GM12873 (cell line): Measurements from ENCODE around the gene PTGS1.
A peak's percentile ranks its signal among the peaks of the same experiment; 100 is the strongest.

Source experiments
- CTCF ChIP-seq: IDR thresholded peaks from 2 replicates; pipeline ENCODE4 v1.5.1; 2012; ENCODE audit warnings: low read depth, mild to moderate bottlenecking, moderate library complexity, low read length, control low read depth; ENCODE audit not compliant: insufficient read depth; ENCODE audit errors: missing control alignments

PTGS1 gene

GRCh38 chr9:122348288-122348777, 22.5 kb upstream of the PTGS1 start:
- no peak for TF ChIP-seq CTCF

DNA sequence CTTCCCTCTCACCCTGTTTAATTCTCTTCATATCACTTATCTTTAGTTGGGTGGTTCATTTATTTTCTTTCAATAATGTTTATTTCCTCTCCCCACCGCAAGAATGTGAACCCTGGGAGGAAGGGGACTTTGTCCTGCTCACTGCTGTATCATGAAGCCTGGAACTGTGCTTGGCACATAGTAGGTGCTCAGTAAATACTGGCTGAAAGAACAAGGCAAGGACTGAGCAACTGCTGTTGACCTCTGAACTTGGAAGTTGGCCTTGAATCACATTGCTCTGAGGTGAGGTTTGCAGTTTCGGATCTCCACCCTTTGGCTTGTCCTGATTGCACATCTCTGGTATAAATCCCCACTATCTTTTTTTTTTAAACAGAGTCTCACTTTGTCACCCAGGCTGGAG, 22.0 kb upstream of the PTGS1 start:
- no peak for TF ChIP-seq CTCF

DNA sequence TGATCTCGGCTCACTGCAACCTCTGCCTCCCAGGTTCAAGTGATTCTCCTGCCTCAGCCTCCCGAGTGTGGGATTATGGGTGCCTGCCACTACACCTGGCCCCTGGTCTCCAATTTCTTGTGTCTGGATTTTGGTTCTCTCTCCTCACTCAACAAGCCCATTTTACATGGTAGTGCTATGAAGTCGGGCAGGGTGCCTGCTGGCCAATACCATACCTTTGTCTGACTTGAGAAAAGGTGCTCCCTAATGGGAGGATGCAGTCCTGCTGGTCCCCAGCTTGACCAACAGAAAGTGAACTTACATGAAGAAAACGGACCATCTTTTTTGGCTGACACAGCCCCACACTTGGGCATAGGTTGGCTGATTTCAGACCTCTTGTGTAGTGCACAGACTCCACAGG, 21.6 kb upstream of the PTGS1 start:
- no peak for TF ChIP-seq CTCF

DNA sequence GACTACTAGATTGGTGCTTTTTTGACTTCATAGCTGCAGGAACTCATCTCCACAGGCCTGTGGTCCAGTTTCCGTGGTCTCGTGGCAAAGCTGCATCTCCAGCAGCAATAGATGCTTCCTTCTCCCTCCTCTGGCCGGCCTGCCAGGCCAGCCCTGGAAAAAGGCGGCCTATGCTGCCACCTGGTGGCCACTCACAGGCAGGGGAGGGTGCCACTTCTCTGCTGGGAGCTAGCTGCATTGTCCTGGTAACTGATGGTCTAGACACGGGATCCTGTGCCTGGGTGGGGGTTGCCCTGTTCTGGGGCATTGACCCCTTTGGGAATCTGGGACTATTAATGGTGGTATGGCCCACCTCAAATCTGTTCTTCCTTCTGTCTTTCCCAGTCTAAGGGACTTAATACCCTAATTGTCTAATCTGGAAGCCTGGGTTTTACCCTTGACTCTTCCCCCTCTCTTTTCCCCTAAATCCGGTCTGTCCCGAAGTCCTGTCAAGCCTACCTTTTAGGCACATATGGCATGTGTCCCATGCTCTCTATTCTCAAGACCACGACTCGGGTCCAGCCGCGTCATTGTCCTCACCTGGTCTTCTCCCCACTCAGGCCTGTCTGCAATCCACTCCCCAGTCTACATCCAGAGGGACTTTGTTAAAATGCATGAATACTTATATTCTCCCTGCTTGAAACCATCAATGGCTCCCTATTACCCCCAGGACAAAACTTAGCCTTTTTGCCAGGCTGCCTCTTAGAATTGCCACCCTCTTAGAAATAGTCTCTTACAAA, 20.1 kb upstream of the PTGS1 start:
- TF ChIP-seq CTCF = peak; percentile 94

DNA sequence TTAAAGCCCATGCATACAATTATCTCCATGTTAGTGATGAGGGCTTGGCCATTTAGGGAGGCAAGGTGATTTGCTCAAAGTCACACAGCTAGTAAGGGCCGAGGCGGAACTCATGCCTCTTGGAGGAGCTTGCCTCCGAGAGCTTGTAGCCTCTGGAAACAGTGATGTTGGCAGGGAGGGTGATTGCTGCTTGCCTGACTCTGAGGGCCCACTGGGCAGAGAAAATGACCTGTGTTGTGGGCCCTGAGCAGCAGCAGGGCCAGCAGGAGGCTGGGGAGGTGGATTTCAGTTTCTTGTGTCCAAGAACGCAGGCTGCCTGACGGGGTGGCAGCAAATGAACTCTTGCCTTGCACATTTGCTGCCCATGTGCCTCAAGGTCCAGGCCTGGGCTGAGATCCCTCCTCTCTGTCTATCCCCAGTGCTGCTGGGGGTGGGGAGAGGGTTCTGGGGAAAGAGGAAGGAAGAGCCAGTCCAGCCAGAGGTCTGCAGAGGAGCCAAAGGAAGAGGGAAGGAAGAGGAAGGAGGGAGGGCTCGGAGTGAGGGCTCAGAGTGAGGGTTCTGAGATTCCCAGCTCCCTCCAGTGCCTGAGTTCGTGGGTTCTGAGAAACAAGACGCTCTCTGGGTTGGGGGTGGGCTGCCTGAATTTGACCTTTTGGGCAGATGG, 16.2 kb upstream of the PTGS1 start:
- no peak for TF ChIP-seq CTCF

- TF ChIP-seq CTCF = no peak
These were observed 15.4 kb upstream of the PTGS1 start for GRCh38 chr9:122355336-122355875.

- peak; percentile 43 for TF ChIP-seq CTCF
These were observed 14.2 kb upstream of the PTGS1 start for GRCh38 chr9:122356627-122357026.
